ENCODE results near the gene EEF2.

Gene EEF2

GRCh38 chr19:4025317-4025716, 40.1 kb upstream of the EEF2 start:
- Histone ChIP-seq H3K27me3 (ENCODE audit: control insufficient read depth in 1 of 2, insufficient read depth in 2 of 2, low read length in 2 of 2) (no peaks in the 10 kb centered on the region), H3K9ac (ENCODE audit: low read length) (no peak overlapping the region), H3K4me3 (ENCODE audit: low read depth in 1 of 2, low read length in 2 of 2) (no peak overlapping the region), H3K4me1 (ENCODE audit: insufficient read depth, low read length) (peaks cover 8% of the 10 kb centered on the region), H3K36me3 (ENCODE audit: insufficient read depth, low read length) (peaks cover 40% of the 10 kb centered on the region), H3K27ac (ENCODE audit: low read depth, low read length) (no peak overlapping the region), H3K9me3 (ENCODE audit: low read length) (no peaks in the 10 kb centered on the region)

- Histone ChIP-seq H3K27me3 (ENCODE audit: control insufficient read depth in 1 of 2, insufficient read depth in 2 of 2, low read length in 2 of 2) (no peaks in the 10 kb centered on the region), H3K4me3 (ENCODE audit: low read depth in 1 of 2, low read length in 2 of 2) (no peak overlapping the region), H3K9me3 (ENCODE audit: low read length) (no peaks in the 10 kb centered on the region), H3K27ac (ENCODE audit: low read depth, low read length) (no peak overlapping the region), H3K9ac (ENCODE audit: low read length) (no peak overlapping the region), H3K4me1 (ENCODE audit: insufficient read depth, low read length) (peaks cover 16% of the 10 kb centered on the region), H3K36me3 (ENCODE audit: insufficient read depth, low read length) (peaks cover 35% of the 10 kb centered on the region)
Measured at GRCh38 chr19:4023600-4024398, 38.5 kb upstream of the EEF2 start.

- Histone ChIP-seq H3K9me3 (ENCODE audit: low read length) (no peaks in the 10 kb centered on the region), H3K27ac (ENCODE audit: low read depth, low read length) (peak overlapping the region; percentile 96), H3K4me3 (ENCODE audit: low read depth in 1 of 2, low read length in 2 of 2) (no peak overlapping the region), H3K27me3 (ENCODE audit: control insufficient read depth in 1 of 2, insufficient read depth in 2 of 2, low read length in 2 of 2) (no peaks in the 10 kb centered on the region), H3K9ac (ENCODE audit: low read length) (no peak overlapping the region), H3K36me3 (ENCODE audit: insufficient read depth, low read length) (peaks cover 20% of the 10 kb centered on the region), H3K4me1 (ENCODE audit: insufficient read depth, low read length) (peaks cover 38% of the 10 kb centered on the region)
Measured at GRCh38 chr19:4019578-4019977, 34.3 kb upstream of the EEF2 start.

- H3K27ac ChIP-seq (ENCODE audit: low read depth, low read length) = peak overlapping the region; percentile 96
- no peak overlapping the region for H3K4me3 ChIP-seq (ENCODE audit: low read depth in 1 of 2, low read length in 2 of 2)
- H3K27me3 ChIP-seq (ENCODE audit: control insufficient read depth in 1 of 2, insufficient read depth in 2 of 2, low read length in 2 of 2) = no peaks in the 10 kb centered on the region
- H3K36me3 ChIP-seq (ENCODE audit: insufficient read depth, low read length) = peaks cover 19% of the 10 kb centered on the region
- H3K9me3 ChIP-seq (ENCODE audit: low read length) = no peaks in the 10 kb centered on the region
- H3K4me1 ChIP-seq (ENCODE audit: insufficient read depth, low read length) = peaks cover 44% of the 10 kb centered on the region
- no peak overlapping the region for H3K9ac ChIP-seq (ENCODE audit: low read length)
Measured at GRCh38 chr19:4018775-4019504, 33.7 kb upstream of the EEF2 start.

- Histone ChIP-seq H3K9me3 (ENCODE audit: low read length) (no peaks in the 10 kb centered on the region), H3K9ac (ENCODE audit: low read length) (no peak overlapping the region), H3K36me3 (ENCODE audit: insufficient read depth, low read length) (peaks cover 20% of the 10 kb centered on the region), H3K27me3 (ENCODE audit: control insufficient read depth in 1 of 2, insufficient read depth in 2 of 2, low read length in 2 of 2) (no peaks in the 10 kb centered on the region), H3K4me3 (ENCODE audit: low read depth in 1 of 2, low read length in 2 of 2) (no peak overlapping the region), H3K4me1 (ENCODE audit: insufficient read depth, low read length) (peaks cover 52% of the 10 kb centered on the region), H3K27ac (ENCODE audit: low read depth, low read length) (no peak overlapping the region)
Measured at GRCh38 chr19:4018140-4018613, 32.9 kb upstream of the EEF2 start.

- H3K9ac ChIP-seq (ENCODE audit: low read length) = no peak overlapping the region
- peaks cover 61% of the 10 kb centered on the region for H3K4me1 ChIP-seq (ENCODE audit: insufficient read depth, low read length)
Measured at GRCh38 chr19:4016903-4017638, 31.8 kb upstream of the EEF2 start.

GRCh38 chr19:4016486-4016885, 31.2 kb upstream of the EEF2 start:
- Histone ChIP-seq H3K36me3 (ENCODE audit: insufficient read depth, low read length) (peaks cover 24% of the 10 kb centered on the region), H3K9me3 (ENCODE audit: low read length) (no peaks in the 10 kb centered on the region), H3K27me3 (ENCODE audit: control insufficient read depth in 1 of 2, insufficient read depth in 2 of 2, low read length in 2 of 2) (no peaks in the 10 kb centered on the region), H3K27ac (ENCODE audit: low read depth, low read length) (peak overlapping the region; percentile 64), H3K4me1 (ENCODE audit: insufficient read depth, low read length) (peaks cover 67% of the 10 kb centered on the region), H3K9ac (ENCODE audit: low read length) (peak overlapping the region; percentile 0), H3K4me3 (ENCODE audit: low read depth in 1 of 2, low read length in 2 of 2) (peak overlapping the region in 1 of 2 donors; percentile 28)

More at GRCh38 chr19:4016903-4017638, 31.8 kb upstream of the EEF2 start:
- Histone ChIP-seq H3K27me3 (ENCODE audit: control insufficient read depth in 1 of 2, insufficient read depth in 2 of 2, low read length in 2 of 2) (no peaks in the 10 kb centered on the region), H3K27ac (ENCODE audit: low read depth, low read length) (peak overlapping the region; percentile 64), H3K36me3 (ENCODE audit: insufficient read depth, low read length) (peaks cover 24% of the 10 kb centered on the region), H3K9me3 (ENCODE audit: low read length) (no peaks in the 10 kb centered on the region), H3K4me3 (ENCODE audit: low read depth in 1 of 2, low read length in 2 of 2) (no peak overlapping the region)

- H3K36me3 ChIP-seq (ENCODE audit: insufficient read depth, low read length) = peaks cover 24% of the 10 kb centered on the region
- peak overlapping the region; percentile 49 for H3K9ac ChIP-seq (ENCODE audit: low read length)
- H3K27me3 ChIP-seq (ENCODE audit: control insufficient read depth in 1 of 2, insufficient read depth in 2 of 2, low read length in 2 of 2) = no peaks in the 10 kb centered on the region
- H3K4me1 ChIP-seq (ENCODE audit: insufficient read depth, low read length) = peaks cover 71% of the 10 kb centered on the region
- peak overlapping the region in 1 of 2 donors; percentile 28 for H3K4me3 ChIP-seq (ENCODE audit: low read depth in 1 of 2, low read length in 2 of 2)
- peak overlapping the region; percentile 64 for H3K27ac ChIP-seq (ENCODE audit: low read depth, low read length)
- H3K9me3 ChIP-seq (ENCODE audit: low read length) = no peaks in the 10 kb centered on the region
Measured at GRCh38 chr19:4015705-4016402, 30.6 kb upstream of the EEF2 start.

GRCh38 chr19:4014541-4015491, 29.6 kb upstream of the EEF2 start:
- Histone ChIP-seq H3K36me3 (ENCODE audit: insufficient read depth, low read length) (peaks cover 24% of the 10 kb centered on the region), H3K27ac (ENCODE audit: low read depth, low read length) (peak overlapping the region; percentile 64), H3K9me3 (ENCODE audit: low read length) (no peaks in the 10 kb centered on the region), H3K27me3 (ENCODE audit: control insufficient read depth in 1 of 2, insufficient read depth in 2 of 2, low read length in 2 of 2) (no peaks in the 10 kb centered on the region), H3K4me1 (ENCODE audit: insufficient read depth, low read length) (peaks cover 73% of the 10 kb centered on the region), H3K9ac (ENCODE audit: low read length) (peak overlapping the region; percentile 49), H3K4me3 (ENCODE audit: low read depth in 1 of 2, low read length in 2 of 2) (no peak overlapping the region)

GRCh38 chr19:4013886-4014540, 28.8 kb upstream of the EEF2 start:
- peaks cover 75% of the 10 kb centered on the region for H3K4me1 ChIP-seq (ENCODE audit: insufficient read depth, low read length)
- peak overlapping the region; percentile 64 for H3K27ac ChIP-seq (ENCODE audit: low read depth, low read length)
- H3K36me3 ChIP-seq (ENCODE audit: insufficient read depth, low read length) = peaks cover 24% of the 10 kb centered on the region
- no peaks in the 10 kb centered on the region for H3K27me3 ChIP-seq (ENCODE audit: control insufficient read depth in 1 of 2, insufficient read depth in 2 of 2, low read length in 2 of 2)
- no peak overlapping the region for H3K4me3 ChIP-seq (ENCODE audit: low read depth in 1 of 2, low read length in 2 of 2)
- H3K9ac ChIP-seq (ENCODE audit: low read length) = no peak overlapping the region
- no peaks in the 10 kb centered on the region for H3K9me3 ChIP-seq (ENCODE audit: low read length)

Data from muscle layer of colon (tissue), 2 donors.